Measurements from ENCODE around the gene NT5C2. TPM values are rescaled to one million over a fixed set of nuclear protein-coding genes. Genes with fewer than 3 reads are reported as not detected.

The NT5C2 gene
- total RNA-seq, 1 experiment from 2014 or later: 76.1 TPM

DNA sequence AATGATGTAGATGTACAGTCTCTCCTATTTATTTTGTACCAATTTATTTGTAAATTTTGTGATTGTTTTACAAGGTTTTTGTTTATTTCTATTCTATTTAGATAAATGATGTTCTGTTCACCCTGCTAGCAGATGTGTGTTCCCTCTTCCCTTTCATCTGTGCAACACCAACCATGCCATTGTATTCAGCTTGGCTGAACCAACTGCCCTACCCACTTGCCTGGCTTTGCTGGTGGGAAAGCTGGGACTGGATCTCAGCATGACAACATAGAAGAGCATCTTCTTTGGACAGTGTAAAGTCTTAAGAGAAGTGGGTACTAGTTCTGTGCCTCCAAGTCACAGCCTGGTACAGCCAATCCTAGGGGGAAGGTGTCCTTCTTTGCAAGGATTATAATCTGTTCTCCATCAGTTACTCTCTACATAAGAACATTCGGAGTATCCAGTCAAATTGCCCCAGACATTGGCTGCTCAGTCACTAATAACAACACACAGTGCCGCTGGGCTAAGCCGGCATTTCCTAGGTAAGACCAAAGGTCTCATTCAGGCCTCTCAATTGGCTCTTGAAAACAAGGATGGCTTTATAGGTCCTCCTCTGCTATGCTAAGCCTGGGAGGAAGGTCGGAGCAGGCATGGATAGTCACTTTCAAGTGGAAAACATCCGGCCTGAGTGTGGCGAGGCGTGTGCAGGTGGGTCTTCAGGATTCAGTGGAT, 109.7 kb downstream of the NT5C2 start:
- Mint-ChIP-seq H3K27me3 (ENCODE audit: low read depth) (no peaks in the 10 kb centered on the region), H3K9me3 (no peaks in the 10 kb centered on the region), H3K4me3 (no peak overlapping the region), H3K4me1 (no peaks in the 10 kb centered on the region), H3K36me3 (peaks cover 16% of the 10 kb centered on the region), H3K27ac (no peak overlapping the region)
- CTCF ChIA-PET: interaction anchor here (2.2 kb wide), 1 partner anchor 161 kb away, joined by 10 read pairs; no protein-coding TSS in a partner anchor
- TF ChIP-seq CREB1 (CRISPR knock-in tag; IDR thresholded peaks at IDR 0.05) (no peak), KAT7 (CRISPR knock-in tag; IDR thresholded peaks at IDR 0.05; ENCODE audit: borderline replicate concordance) (no peak), ZBTB21 (CRISPR knock-in tag; IDR thresholded peaks at IDR 0.05; ENCODE audit: borderline replicate concordance) (no peak), TP53 (CRISPR knock-in tag; IDR thresholded peaks at IDR 0.05) (no peak), ZNF416 (CRISPR knock-in tag; IDR thresholded peaks at IDR 0.05) (no peak), HMGA2 (CRISPR knock-in tag; IDR thresholded peaks at IDR 0.05) (no peak), EMX1 (CRISPR knock-in tag; IDR thresholded peaks at IDR 0.05) (no peak), ZNF396 (CRISPR knock-in tag; IDR thresholded peaks at IDR 0.05; ENCODE audit: borderline replicate concordance) (no peak), TEAD1 (CRISPR knock-in tag; IDR thresholded peaks at IDR 0.05) (no peak), ZNF121 (CRISPR knock-in tag; IDR thresholded peaks at IDR 0.05) (no peak), CREM (CRISPR knock-in tag; IDR thresholded peaks at IDR 0.05) (no peak)
- TF ChIP-seq, protein P1, sequence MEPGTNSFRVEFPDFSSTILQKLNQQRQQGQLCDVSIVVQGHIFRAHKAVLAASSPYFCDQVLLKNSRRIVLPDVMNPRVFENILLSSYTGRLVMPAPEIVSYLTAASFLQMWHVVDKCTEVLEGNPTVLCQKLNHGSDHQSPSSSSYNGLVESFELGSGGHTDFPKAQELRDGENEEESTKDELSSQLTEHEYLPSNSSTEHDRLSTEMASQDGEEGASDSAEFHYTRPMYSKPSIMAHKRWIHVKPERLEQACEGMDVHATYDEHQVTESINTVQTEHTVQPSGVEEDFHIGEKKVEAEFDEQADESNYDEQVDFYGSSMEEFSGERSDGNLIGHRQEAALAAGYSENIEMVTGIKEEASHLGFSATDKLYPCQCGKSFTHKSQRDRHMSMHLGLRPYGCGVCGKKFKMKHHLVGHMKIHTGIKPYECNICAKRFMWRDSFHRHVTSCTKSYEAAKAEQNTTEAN (CRISPR knock-in tag; IDR thresholded peaks at IDR 0.05): no peak
- TF ChIP-seq, protein P2, sequence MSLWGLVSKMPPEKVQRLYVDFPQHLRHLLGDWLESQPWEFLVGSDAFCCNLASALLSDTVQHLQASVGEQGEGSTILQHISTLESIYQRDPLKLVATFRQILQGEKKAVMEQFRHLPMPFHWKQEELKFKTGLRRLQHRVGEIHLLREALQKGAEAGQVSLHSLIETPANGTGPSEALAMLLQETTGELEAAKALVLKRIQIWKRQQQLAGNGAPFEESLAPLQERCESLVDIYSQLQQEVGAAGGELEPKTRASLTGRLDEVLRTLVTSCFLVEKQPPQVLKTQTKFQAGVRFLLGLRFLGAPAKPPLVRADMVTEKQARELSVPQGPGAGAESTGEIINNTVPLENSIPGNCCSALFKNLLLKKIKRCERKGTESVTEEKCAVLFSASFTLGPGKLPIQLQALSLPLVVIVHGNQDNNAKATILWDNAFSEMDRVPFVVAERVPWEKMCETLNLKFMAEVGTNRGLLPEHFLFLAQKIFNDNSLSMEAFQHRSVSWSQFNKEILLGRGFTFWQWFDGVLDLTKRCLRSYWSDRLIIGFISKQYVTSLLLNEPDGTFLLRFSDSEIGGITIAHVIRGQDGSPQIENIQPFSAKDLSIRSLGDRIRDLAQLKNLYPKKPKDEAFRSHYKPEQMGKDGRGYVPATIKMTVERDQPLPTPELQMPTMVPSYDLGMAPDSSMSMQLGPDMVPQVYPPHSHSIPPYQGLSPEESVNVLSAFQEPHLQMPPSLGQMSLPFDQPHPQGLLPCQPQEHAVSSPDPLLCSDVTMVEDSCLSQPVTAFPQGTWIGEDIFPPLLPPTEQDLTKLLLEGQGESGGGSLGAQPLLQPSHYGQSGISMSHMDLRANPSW (CRISPR knock-in tag; conservative IDR thresholded peaks at IDR 0.05; ENCODE audit: low read depth): no peak
- TF ChIP-seq, protein P3, sequence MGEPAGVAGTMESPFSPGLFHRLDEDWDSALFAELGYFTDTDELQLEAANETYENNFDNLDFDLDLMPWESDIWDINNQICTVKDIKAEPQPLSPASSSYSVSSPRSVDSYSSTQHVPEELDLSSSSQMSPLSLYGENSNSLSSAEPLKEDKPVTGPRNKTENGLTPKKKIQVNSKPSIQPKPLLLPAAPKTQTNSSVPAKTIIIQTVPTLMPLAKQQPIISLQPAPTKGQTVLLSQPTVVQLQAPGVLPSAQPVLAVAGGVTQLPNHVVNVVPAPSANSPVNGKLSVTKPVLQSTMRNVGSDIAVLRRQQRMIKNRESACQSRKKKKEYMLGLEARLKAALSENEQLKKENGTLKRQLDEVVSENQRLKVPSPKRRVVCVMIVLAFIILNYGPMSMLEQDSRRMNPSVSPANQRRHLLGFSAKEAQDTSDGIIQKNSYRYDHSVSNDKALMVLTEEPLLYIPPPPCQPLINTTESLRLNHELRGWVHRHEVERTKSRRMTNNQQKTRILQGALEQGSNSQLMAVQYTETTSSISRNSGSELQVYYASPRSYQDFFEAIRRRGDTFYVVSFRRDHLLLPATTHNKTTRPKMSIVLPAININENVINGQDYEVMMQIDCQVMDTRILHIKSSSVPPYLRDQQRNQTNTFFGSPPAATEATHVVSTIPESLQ (CRISPR knock-in tag; IDR thresholded peaks at IDR 0.05): no peak
- TF ChIP-seq, protein P4, sequence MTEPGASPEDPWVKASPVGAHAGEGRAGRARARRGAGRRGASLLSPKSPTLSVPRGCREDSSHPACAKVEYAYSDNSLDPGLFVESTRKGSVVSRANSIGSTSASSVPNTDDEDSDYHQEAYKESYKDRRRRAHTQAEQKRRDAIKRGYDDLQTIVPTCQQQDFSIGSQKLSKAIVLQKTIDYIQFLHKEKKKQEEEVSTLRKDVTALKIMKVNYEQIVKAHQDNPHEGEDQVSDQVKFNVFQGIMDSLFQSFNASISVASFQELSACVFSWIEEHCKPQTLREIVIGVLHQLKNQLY (CRISPR knock-in tag; IDR thresholded peaks at IDR 0.05): no peak
- TF ChIP-seq, protein P5, sequence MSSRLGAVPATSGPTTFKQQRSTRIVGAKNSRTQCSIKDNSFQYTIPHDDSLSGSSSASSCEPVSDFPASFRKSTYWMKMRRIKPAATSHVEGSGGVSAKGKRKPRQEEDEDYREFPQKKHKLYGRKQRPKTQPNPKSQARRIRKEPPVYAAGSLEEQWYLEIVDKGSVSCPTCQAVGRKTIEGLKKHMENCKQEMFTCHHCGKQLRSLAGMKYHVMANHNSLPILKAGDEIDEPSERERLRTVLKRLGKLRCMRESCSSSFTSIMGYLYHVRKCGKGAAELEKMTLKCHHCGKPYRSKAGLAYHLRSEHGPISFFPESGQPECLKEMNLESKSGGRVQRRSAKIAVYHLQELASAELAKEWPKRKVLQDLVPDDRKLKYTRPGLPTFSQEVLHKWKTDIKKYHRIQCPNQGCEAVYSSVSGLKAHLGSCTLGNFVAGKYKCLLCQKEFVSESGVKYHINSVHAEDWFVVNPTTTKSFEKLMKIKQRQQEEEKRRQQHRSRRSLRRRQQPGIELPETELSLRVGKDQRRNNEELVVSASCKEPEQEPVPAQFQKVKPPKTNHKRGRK (CRISPR knock-in tag; IDR thresholded peaks at IDR 0.05; ENCODE audit: borderline replicate concordance): no peak
- TF ChIP-seq, protein P6, sequence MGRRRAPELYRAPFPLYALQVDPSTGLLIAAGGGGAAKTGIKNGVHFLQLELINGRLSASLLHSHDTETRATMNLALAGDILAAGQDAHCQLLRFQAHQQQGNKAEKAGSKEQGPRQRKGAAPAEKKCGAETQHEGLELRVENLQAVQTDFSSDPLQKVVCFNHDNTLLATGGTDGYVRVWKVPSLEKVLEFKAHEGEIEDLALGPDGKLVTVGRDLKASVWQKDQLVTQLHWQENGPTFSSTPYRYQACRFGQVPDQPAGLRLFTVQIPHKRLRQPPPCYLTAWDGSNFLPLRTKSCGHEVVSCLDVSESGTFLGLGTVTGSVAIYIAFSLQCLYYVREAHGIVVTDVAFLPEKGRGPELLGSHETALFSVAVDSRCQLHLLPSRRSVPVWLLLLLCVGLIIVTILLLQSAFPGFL (CRISPR knock-in tag; IDR thresholded peaks at IDR 0.05; ENCODE audit: borderline replicate concordance): no peak
- TF ChIP-seq, protein P7, sequence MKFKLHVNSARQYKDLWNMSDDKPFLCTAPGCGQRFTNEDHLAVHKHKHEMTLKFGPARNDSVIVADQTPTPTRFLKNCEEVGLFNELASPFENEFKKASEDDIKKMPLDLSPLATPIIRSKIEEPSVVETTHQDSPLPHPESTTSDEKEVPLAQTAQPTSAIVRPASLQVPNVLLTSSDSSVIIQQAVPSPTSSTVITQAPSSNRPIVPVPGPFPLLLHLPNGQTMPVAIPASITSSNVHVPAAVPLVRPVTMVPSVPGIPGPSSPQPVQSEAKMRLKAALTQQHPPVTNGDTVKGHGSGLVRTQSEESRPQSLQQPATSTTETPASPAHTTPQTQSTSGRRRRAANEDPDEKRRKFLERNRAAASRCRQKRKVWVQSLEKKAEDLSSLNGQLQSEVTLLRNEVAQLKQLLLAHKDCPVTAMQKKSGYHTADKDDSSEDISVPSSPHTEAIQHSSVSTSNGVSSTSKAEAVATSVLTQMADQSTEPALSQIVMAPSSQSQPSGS (CRISPR knock-in tag; IDR thresholded peaks at IDR 0.05; ENCODE audit: borderline replicate concordance, low read depth): no peak
- POLR2A ChIA-PET: no interaction called here
- DNase-seq (ENCODE audit: low spot score): no peak
- no peak for ATAC-seq
